Natural killer cell (primary cell): ENCODE data around the gene MDGA2. TPM values are rescaled to one million over a fixed set of nuclear protein-coding genes. Genes with fewer than 3 reads are reported as not detected.
"Not testable (repeated sequence)": the region's sequence is repeated elsewhere in the genome, so short reads cannot be mapped to it uniquely, and the experiment has no call there.

Source experiments
- ATAC-seq, 3 donors: fragments of 150-1000 bp in 2 of 3; fragments of 200-7000 bp in 1 of 3; cut with Tn5 transposase; 1 replicate in 1 of 3; 2 replicates in 2 of 3; pipeline ENCODE4 v1.10.0; 2021; ENCODE audit warnings: mild to moderate bottlenecking in 2 of 3, moderate library complexity in 2 of 3
- DNase-seq, 2 donors: peaks; one replicate each; pipeline versions ENCODE4 v3.0.0 to v3.0.0-alpha.2; 2013 to 2021; ENCODE audit warnings: mixed read lengths in 1 of 2
- H3K27ac ChIP-seq: one replicate; pipeline ENCODE4 v1.5.1; 2013; ENCODE audit warnings: mild to moderate bottlenecking, low read length
- H3K27me3 ChIP-seq: one replicate; pipeline ENCODE4 v1.6.1; 2013; ENCODE audit warnings: low read length; ENCODE audit not compliant: control insufficient read depth, insufficient read depth
- H3K36me3 ChIP-seq: one replicate; pipeline ENCODE4 v1.6.1; 2013; ENCODE audit warnings: low read length; ENCODE audit not compliant: control insufficient read depth, insufficient read depth
- H3K4me1 ChIP-seq: one replicate; pipeline ENCODE4 v1.6.1; 2013; ENCODE audit warnings: low read length; ENCODE audit not compliant: control insufficient read depth, insufficient read depth
- H3K4me3 ChIP-seq: one replicate; pipeline ENCODE4 v1.5.1; 2013; ENCODE audit warnings: low read length
- H3K9me3 ChIP-seq: one replicate; pipeline ENCODE4 v1.6.1; 2013; ENCODE audit warnings: low read length; ENCODE audit not compliant: control insufficient read depth, insufficient read depth
- H3K27ac Mint-ChIP-seq, 2 donors: one replicate each; pipeline ENCODE4 v1.8.0; 2022; ENCODE audit warnings: mild to moderate bottlenecking in 2 of 2, mixed read lengths in 2 of 2, moderate library complexity in 1 of 2
- H3K27me3 Mint-ChIP-seq, 2 donors: one replicate each; pipeline ENCODE4 v1.8.0; 2022; ENCODE audit warnings: low read depth in 2 of 2, mixed read lengths in 2 of 2
- H3K36me3 Mint-ChIP-seq: one replicate; pipeline ENCODE4 v1.8.0; 2022; ENCODE audit warnings: mixed read lengths
- H3K4me1 Mint-ChIP-seq, 2 donors: one replicate each; pipeline ENCODE4 v1.8.0; 2022; ENCODE audit warnings: mixed read lengths in 2 of 2
- H3K4me3 Mint-ChIP-seq: one replicate; pipeline ENCODE4 v1.8.0; 2022; ENCODE audit warnings: mild to moderate bottlenecking, moderate library complexity, mixed read lengths
- H3K9me3 Mint-ChIP-seq, 2 donors: one replicate each; pipeline ENCODE4 v1.8.0; 2022; ENCODE audit warnings: mixed read lengths in 2 of 2
- WGBS: methylation state at CpG from one replicate; pipeline ENCODE4 v1.1.7; 2013; ENCODE audit warnings: missing lambda C conversion rate; ENCODE audit not compliant: insufficient coverage; 5-methylcytosine and 5-hydroxymethylcytosine counted together
- intact Hi-C: fragments of 100-400 bp; cut with micrococcal nuclease; formaldehyde crosslinking; loops from one replicate; pipeline ENCODE4 v1.14.2; 2022
- total RNA-seq, 4 donors: library from RNA; stranded (reverse); fragments of 120-200 nt in 1 of 4; gene quantifications; one replicate each; pipeline versions ENCODE4 v1.2.3 to v1.2.4, GENCODE V29; 2013 to 2022
- TF ChIP-seq, protein P1 (sequence below): fragments of 200-600 bp; IDR thresholded peaks from one replicate; pipeline ENCODE4 v1.8.0; 2022; ENCODE audit warnings: antibody characterized with exemption

The MDGA2 gene
- total RNA-seq, 3 donors from 2014 or later (not counting 1 experiment from before 2014, with no cell fraction given) = not detected

GRCh38 chr14:47200740-47201139, 474.7 kb downstream of the MDGA2 start:
- H3K4me1 Mint-ChIP-seq = no peaks in the 10 kb centered on the region
- H3K27me3 Mint-ChIP-seq = no peaks in the 10 kb centered on the region
- DNase-seq = no peak

DNA sequence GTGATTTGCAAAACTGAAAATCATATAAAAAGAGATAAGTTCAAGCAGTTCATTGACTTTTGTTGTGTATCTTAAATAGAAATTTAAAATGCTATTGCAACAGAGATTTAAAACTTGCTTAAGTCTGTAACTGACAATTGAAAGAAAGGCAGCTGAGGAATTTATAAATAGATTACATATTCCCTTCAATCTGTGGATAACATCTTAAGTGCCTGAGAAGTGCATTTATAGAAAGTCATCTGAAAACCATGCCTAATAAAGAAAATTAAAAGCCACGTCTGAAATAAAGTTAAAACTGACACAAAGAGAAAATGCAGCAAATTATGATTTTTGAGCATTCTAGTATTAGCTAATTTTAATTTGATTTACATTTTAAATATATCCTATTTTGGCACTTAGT, 479.8 kb downstream of the MDGA2 start:
- Mint-ChIP-seq H3K27ac (no peak overlapping the region), H3K27me3 (no peaks in the 10 kb centered on the region), H3K36me3 (no peaks in the 10 kb centered on the region), H3K4me1 (no peaks in the 10 kb centered on the region), H3K9me3 (peaks cover 0 to 9% of the 10 kb centered on the region in 2 donors), H3K4me3 (no peak overlapping the region)
- DNase-seq (no peak), ATAC-seq (no peak)
- Histone ChIP-seq H3K27me3 (no peaks in the 10 kb centered on the region), H3K4me3 (no peak overlapping the region), H3K4me1 (no peaks in the 10 kb centered on the region), H3K9me3 (peaks cover 2% of the 10 kb centered on the region), H3K27ac (no peak overlapping the region), H3K36me3 (no peaks in the 10 kb centered on the region)
- TF ChIP-seq, protein P1, sequence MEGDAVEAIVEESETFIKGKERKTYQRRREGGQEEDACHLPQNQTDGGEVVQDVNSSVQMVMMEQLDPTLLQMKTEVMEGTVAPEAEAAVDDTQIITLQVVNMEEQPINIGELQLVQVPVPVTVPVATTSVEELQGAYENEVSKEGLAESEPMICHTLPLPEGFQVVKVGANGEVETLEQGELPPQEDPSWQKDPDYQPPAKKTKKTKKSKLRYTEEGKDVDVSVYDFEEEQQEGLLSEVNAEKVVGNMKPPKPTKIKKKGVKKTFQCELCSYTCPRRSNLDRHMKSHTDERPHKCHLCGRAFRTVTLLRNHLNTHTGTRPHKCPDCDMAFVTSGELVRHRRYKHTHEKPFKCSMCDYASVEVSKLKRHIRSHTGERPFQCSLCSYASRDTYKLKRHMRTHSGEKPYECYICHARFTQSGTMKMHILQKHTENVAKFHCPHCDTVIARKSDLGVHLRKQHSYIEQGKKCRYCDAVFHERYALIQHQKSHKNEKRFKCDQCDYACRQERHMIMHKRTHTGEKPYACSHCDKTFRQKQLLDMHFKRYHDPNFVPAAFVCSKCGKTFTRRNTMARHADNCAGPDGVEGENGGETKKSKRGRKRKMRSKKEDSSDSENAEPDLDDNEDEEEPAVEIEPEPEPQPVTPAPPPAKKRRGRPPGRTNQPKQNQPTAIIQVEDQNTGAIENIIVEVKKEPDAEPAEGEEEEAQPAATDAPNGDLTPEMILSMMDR = no peak
- intact Hi-C loops = no loop called here
- no CpG with 5 or more reads among the region's 1 CpG for WGBS

More at GRCh38 chr14:47200740-47201139, 474.7 kb downstream of the MDGA2 start:
- intact Hi-C loops = no loop called here
- no peak overlapping the region for H3K4me3 Mint-ChIP-seq
- Histone ChIP-seq H3K4me1 (no peaks in the 10 kb centered on the region), H3K27ac (no peak overlapping the region), H3K27me3 (no peaks in the 10 kb centered on the region), H3K36me3 (no peaks in the 10 kb centered on the region), H3K9me3 (peaks cover 5% of the 10 kb centered on the region), H3K4me3 (no peak overlapping the region)
- H3K27ac Mint-ChIP-seq = no peak overlapping the region
- no peak for ATAC-seq
- TF ChIP-seq, protein P1 = no peak
- WGBS = 92% methylated on average over 18 of the region's 18 CpGs
- H3K36me3 Mint-ChIP-seq = no peaks in the 10 kb centered on the region
- H3K9me3 Mint-ChIP-seq = peaks cover 14 to 23% of the 10 kb centered on the region in 2 donors

GRCh38 chr14:47194055-47194454, 481.4 kb downstream of the MDGA2 start:
- Histone ChIP-seq H3K27ac (no peak overlapping the region), H3K4me3 (no peak overlapping the region), H3K4me1 (no peaks in the 10 kb centered on the region), H3K9me3 (no peaks in the 10 kb centered on the region), H3K36me3 (no peaks in the 10 kb centered on the region), H3K27me3 (no peaks in the 10 kb centered on the region)
- intact Hi-C loops = no loop called here
- H3K27ac Mint-ChIP-seq = no peak overlapping the region
- WGBS = no CpG with 5 or more reads among the region's 1 CpG
- H3K9me3 Mint-ChIP-seq = peaks cover 1 to 7% of the 10 kb centered on the region in 2 donors
- no peaks in the 10 kb centered on the region for H3K36me3 Mint-ChIP-seq
- TF ChIP-seq, protein P1 = no peak
- DNase-seq (no peak), ATAC-seq (no peak)
- H3K27me3 Mint-ChIP-seq = no peaks in the 10 kb centered on the region
- no peaks in the 10 kb centered on the region for H3K4me1 Mint-ChIP-seq
- H3K4me3 Mint-ChIP-seq = no peak overlapping the region

DNA sequence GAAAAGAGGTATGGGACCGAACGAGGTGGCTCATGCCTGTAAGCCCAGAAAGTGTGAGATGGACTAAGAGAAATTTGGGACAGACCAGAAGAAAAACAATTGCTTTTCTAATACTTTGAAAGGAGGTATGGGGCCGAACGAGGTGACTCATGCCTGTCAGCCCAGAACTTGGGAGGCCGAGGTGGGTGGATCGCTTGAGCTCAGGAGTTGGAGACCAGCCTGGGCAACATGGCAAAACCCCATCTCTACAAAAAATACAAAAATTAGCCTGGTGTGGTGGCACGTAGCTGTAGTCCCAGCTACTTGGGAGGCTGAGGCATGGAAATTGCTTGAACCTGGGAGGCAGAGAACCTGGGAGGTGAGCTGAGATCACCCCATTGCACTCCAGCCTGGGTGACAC, 483.2 kb downstream of the MDGA2 start:
- H3K27ac ChIP-seq, H3K4me1 Mint-ChIP-seq, H3K4me1 ChIP-seq, H3K36me3 Mint-ChIP-seq, H3K36me3 ChIP-seq, H3K27ac Mint-ChIP-seq, intact Hi-C loops, H3K27me3 Mint-ChIP-seq, H3K27me3 ChIP-seq, H3K4me3 Mint-ChIP-seq, H3K9me3 Mint-ChIP-seq, ATAC-seq, H3K9me3 ChIP-seq, DNase-seq, H3K4me3 ChIP-seq: not testable (repeated sequence)
- 76% methylated on average over 6 of the region's 7 CpGs for WGBS
